OCI-LY1 (cell line): Measurements from ENCODE around the gene ADARB2.

Source experiments
- CTCF ChIP-seq: fragments of 200-600 bp; sonication (generic), shearing (Covaris generic); IDR thresholded peaks from 2 replicates; pipeline ENCODE4 v1.5.1; 2017; ENCODE audit warnings: mild to moderate bottlenecking, antibody characterized with exemption, low read length, moderate library complexity, mixed read lengths
- EZH2 ChIP-seq: fragments of 200-600 bp; sonication (generic), shearing (Covaris generic); IDR thresholded peaks from 2 replicates; pipeline ENCODE4 v1.8.0; 2017; ENCODE audit warnings: borderline replicate concordance, mixed run types, mild to moderate bottlenecking, antibody characterized with exemption, low read length, moderate library complexity, mixed read lengths

GRCh38 chr10:1440897-1441296, 296.4 kb downstream of the ADARB2 start:
- TF ChIP-seq CTCF (no peak), EZH2 (no peak)
